HG03521 (cell line): Measurements from ENCODE around the gene EVA1C.
"Not testable (repeated sequence)": the region's sequence is repeated elsewhere in the genome, so short reads cannot be mapped to it uniquely, and the experiment has no call there.

ENCODE experiments used
- ATAC-seq: cut with Tn5 transposase; IDR thresholded peaks from one replicate; pipeline ENCODE4 v1.9.1; 2021; ENCODE audit warnings: mild to moderate bottlenecking, moderate library complexity; ENCODE audit not compliant: unreplicated experiment

The EVA1C gene

GRCh38 chr21:32390537-32391224 lies 21.8 kb upstream of the EVA1C start:
- ATAC-seq: not testable (repeated sequence)

- no peak for ATAC-seq
Observed at GRCh38 chr21:32391755-32392154, 20.8 kb upstream of the EVA1C start.

GRCh38 chr21:32392299-32392879 lies 20.1 kb upstream of the EVA1C start:
- ATAC-seq: peak; percentile 16

- ATAC-seq: peak; percentile 95
Observed at GRCh38 chr21:32392880-32393676, 19.4 kb upstream of the EVA1C start, which contains the start of gene URB1. Gene URB1 (minus strand): TSS chr21:32393012. CDS start chr21:32392910, 102 bp downstream.

GRCh38 chr21:32393677-32394001 lies 18.9 kb upstream of the EVA1C start:
- ATAC-seq: no peak

GRCh38 chr21:32403201-32403777 lies 9.2 kb upstream of the EVA1C start:
- ATAC-seq: no peak

GRCh38 chr21:32406405-32406804 lies 6.1 kb upstream of the EVA1C start:
- no peak for ATAC-seq

- ATAC-seq: no peak
Observed at GRCh38 chr21:32410291-32410690, 2.2 kb upstream of the EVA1C start.

GRCh38 chr21:32410916-32411315 lies 1.6 kb upstream of the EVA1C start:
- no peak for ATAC-seq

- no peak for ATAC-seq
Observed at GRCh38 chr21:32411350-32412161, 950 bp upstream of the EVA1C start.

- no peak for ATAC-seq
Observed at GRCh38 chr21:32413015-32413504, 554 bp downstream of the EVA1C start.

- no peak for ATAC-seq
Observed at GRCh38 chr21:32413697-32414578, 1.4 kb downstream of the EVA1C start.

- no peak for ATAC-seq
Observed at GRCh38 chr21:32414579-32415358, 2.3 kb downstream of the EVA1C start.

GRCh38 chr21:32415451-32416398 lies 3.2 kb downstream of the EVA1C start:
- ATAC-seq: no peak

- ATAC-seq: no peak
Observed at GRCh38 chr21:32418146-32418545, 5.6 kb downstream of the EVA1C start.

GRCh38 chr21:32422064-32422463 lies 9.6 kb downstream of the EVA1C start:
- ATAC-seq: no peak

GRCh38 chr21:32423320-32424190 lies 11.0 kb downstream of the EVA1C start:
- no peak for ATAC-seq
